G401.6 (cell line): Measurements from ENCODE around the gene BCL11A.

ENCODE experiments used
- FAIRE-seq: peaks from 2 replicates; lab custom pipeline; 2012; peaks lifted over from hg19 to GRCh38; lab: Jason Lieb, UNC

BCL11A gene

GRCh38 chr2:60405271-60405919, 148.1 kb downstream of the BCL11A start:
- FAIRE-seq, result no peak
